ENCODE data around the gene PROK1.

PROK1 gene

GRCh38 chr1:110466646-110467280, 15.8 kb downstream of the PROK1 start:
- no peak for DNase-seq

- no peak for DNase-seq
Measured at GRCh38 chr1:110471131-110471530, 20.2 kb downstream of the PROK1 start.

- no peak for DNase-seq
Measured at GRCh38 chr1:110472546-110472945, 21.6 kb downstream of the PROK1 start.

- DNase-seq, result no peak
Measured at GRCh38 chr1:110474444-110474843, 23.5 kb downstream of the PROK1 start.

GRCh38 chr1:110475362-110476027, 24.5 kb downstream of the PROK1 start:
- no peak for DNase-seq

GRCh38 chr1:110476028-110476765, 25.2 kb downstream of the PROK1 start:
- no peak for DNase-seq

- no peak for DNase-seq
Measured at GRCh38 chr1:110477041-110477440, 26.1 kb downstream of the PROK1 start.

- no peak for DNase-seq
Measured at GRCh38 chr1:110477445-110477957, 26.6 kb downstream of the PROK1 start.

- DNase-seq, result no peak
Measured at GRCh38 chr1:110477967-110478640, 27.2 kb downstream of the PROK1 start.

- DNase-seq, result no peak
Measured at GRCh38 chr1:110478886-110479285, 27.9 kb downstream of the PROK1 start.

- DNase-seq, result no peak
Measured at GRCh38 chr1:110480356-110481096, 29.6 kb downstream of the PROK1 start.

GRCh38 chr1:110481968-110482623, 31.1 kb downstream of the PROK1 start:
- DNase-seq, result no peak

- no peak for DNase-seq
Measured at GRCh38 chr1:110482662-110483307, 31.8 kb downstream of the PROK1 start.

GRCh38 chr1:110483308-110483685, 32.3 kb downstream of the PROK1 start:
- DNase-seq, result no peak

- DNase-seq, result no peak
Measured at GRCh38 chr1:110484801-110485200, 33.9 kb downstream of the PROK1 start.

- DNase-seq, result no peak
Measured at GRCh38 chr1:110485725-110486124, 34.8 kb downstream of the PROK1 start.

- DNase-seq, result no peak
Measured at GRCh38 chr1:110487726-110488125, 36.8 kb downstream of the PROK1 start.

GRCh38 chr1:110488161-110488560, 37.2 kb downstream of the PROK1 start:
- no peak for DNase-seq

GRCh38 chr1:110488867-110489266, 37.9 kb downstream of the PROK1 start:
- no peak for DNase-seq

- DNase-seq, result no peak
Measured at GRCh38 chr1:110489406-110489805, 38.5 kb downstream of the PROK1 start.

- DNase-seq, result no peak
Measured at GRCh38 chr1:110489973-110490542, 39.1 kb downstream of the PROK1 start.

Measured in SIG-M5 (cell line).